Common myeloid progenitor, CD34-positive (primary cell): Measurements from ENCODE around the gene NPFFR1.
"Not testable (repeated sequence)": the region's sequence is repeated elsewhere in the genome, so short reads cannot be mapped to it uniquely, and the experiment has no call there.

Experiments
- CTCF ChIA-PET: fragments of 350-600 bp; sonication (Branson Sonifier 250); formaldehyde crosslinking; loops from one replicate; lab custom pipeline; 2021; ENCODE audit warnings: antibody characterized with exemption; lab: Charles Lee
- POLR2A ChIA-PET: fragments of 350-600 bp; sonication (Branson Sonifier 250); formaldehyde crosslinking; loops from one replicate; lab custom pipeline; 2021; ENCODE audit warnings: antibody characterized with exemption; lab: Charles Lee
- DNase-seq, 3 donors: peaks; one replicate each; pipeline versions ENCODE4 v3.0.0 to v3.0.0-alpha.2; 2013
- H3K27ac ChIP-seq, 2 experiments: 1 replicate in 1 of 2; 2 replicates in 1 of 2; pipeline ENCODE4 v1.7.0; 2013; ENCODE audit warnings: inconsistent platforms in 2 of 2, low read length in 2 of 2, mild to moderate bottlenecking in 2 of 2, low read depth in 1 of 2, moderate library complexity in 1 of 2; ENCODE audit not compliant: severe bottlenecking in 2 of 2, insufficient read depth in 1 of 2, poor library complexity in 1 of 2
- H3K27me3 ChIP-seq, 5 experiments: replicated peaks in 2 of 5; 1 replicate in 3 of 5; 2 replicates in 2 of 5; pipeline versions ENCODE4 v1.6.1 to v1.7.0; 2013; ENCODE audit warnings: low read length in 4 of 5, mild to moderate bottlenecking in 2 of 5, moderate library complexity in 2 of 5, inconsistent platforms in 1 of 5; ENCODE audit not compliant: insufficient read depth in 5 of 5, control insufficient read depth in 4 of 5
- H3K36me3 ChIP-seq, 4 experiments: 1 replicate in 2 of 4; 2 replicates in 2 of 4; pipeline versions ENCODE4 v1.6.1 to v1.7.0; 2013; ENCODE audit warnings: low read length in 3 of 4, control low read depth in 1 of 4, mild to moderate bottlenecking in 1 of 4; ENCODE audit not compliant: control insufficient read depth in 4 of 4, insufficient read depth in 4 of 4
- H3K4me1 ChIP-seq, 4 experiments: 1 replicate in 3 of 4; 2 replicates in 1 of 4; pipeline versions ENCODE4 v1.6.1 to v1.7.1; 2013; ENCODE audit warnings: low read length in 3 of 4, mild to moderate bottlenecking in 3 of 4, control low read depth in 1 of 4, inconsistent platforms in 1 of 4, moderate library complexity in 1 of 4; ENCODE audit not compliant: control insufficient read depth in 4 of 4, insufficient read depth in 4 of 4; ENCODE audit errors: control extremely low read depth in 1 of 4
- H3K4me3 ChIP-seq, 7 experiments: 1 replicate in 4 of 7; 2 replicates in 3 of 7; pipeline versions ENCODE4 v1.5.1 to v1.7.0; 2013; ENCODE audit warnings: mild to moderate bottlenecking in 7 of 7, low read length in 6 of 7, moderate library complexity in 6 of 7, inconsistent platforms in 2 of 7, low read depth in 2 of 7, control low read depth in 1 of 7; ENCODE audit not compliant: insufficient read depth in 4 of 7, control insufficient read depth in 1 of 7; ENCODE audit errors: extremely low read depth in 1 of 7
- H3K9me3 ChIP-seq, 5 experiments: 1 replicate in 4 of 5; 2 replicates in 1 of 5; pipeline versions ENCODE4 v1.6.1 to v1.7.1; 2013; ENCODE audit warnings: low read length in 4 of 5, mild to moderate bottlenecking in 2 of 5, inconsistent platforms in 1 of 5, low read depth in 1 of 5, moderate library complexity in 1 of 5; ENCODE audit not compliant: control insufficient read depth in 4 of 5, insufficient read depth in 2 of 5; ENCODE audit errors: control extremely low read depth in 1 of 5
- WGBS: methylation state at CpG from one replicate; pipeline ENCODE4 v1.1.5; 2013; ENCODE audit not compliant: insufficient coverage; 5-methylcytosine and 5-hydroxymethylcytosine counted together

Gene NPFFR1

DNA sequence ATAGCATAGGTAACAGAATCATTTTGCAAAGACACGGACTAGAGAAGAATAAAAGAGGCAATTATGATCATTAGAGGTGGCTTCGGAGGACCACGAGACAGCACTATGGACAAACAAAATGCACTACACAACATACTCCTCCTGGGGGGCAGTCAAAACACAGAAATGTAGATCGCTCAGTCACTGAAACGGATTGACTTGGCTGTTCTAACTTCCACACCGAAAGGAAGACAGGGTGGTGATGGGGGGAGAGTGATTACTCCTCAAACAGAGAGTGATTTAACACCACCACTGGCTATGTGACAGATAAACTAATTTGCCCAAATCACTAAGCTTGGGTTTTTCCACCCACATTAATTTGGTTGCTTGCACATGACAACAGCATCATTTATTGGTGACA lies 36.4 kb downstream of the NPFFR1 start:
- no peak for DNase-seq
- ChIA-PET POLR2A (interaction anchor here (1.5 kb wide), 1 partner anchor 22 kb away, joined by 3 read pairs; no protein-coding TSS in a partner anchor), CTCF (no interaction called here)
- Histone ChIP-seq H3K27ac (no peak overlapping the region), H3K27me3 (peaks cover 3 to 22% (median 7%) of the 10 kb centered on the region in 5 experiments), H3K36me3 (no peaks in the 10 kb centered on the region), H3K9me3 (no peaks in the 10 kb centered on the region), H3K4me1 (no peaks in the 10 kb centered on the region), H3K4me3 (no peak overlapping the region)
- WGBS: 80% methylated on average over 1 of the region's 6 CpGs

DNA sequence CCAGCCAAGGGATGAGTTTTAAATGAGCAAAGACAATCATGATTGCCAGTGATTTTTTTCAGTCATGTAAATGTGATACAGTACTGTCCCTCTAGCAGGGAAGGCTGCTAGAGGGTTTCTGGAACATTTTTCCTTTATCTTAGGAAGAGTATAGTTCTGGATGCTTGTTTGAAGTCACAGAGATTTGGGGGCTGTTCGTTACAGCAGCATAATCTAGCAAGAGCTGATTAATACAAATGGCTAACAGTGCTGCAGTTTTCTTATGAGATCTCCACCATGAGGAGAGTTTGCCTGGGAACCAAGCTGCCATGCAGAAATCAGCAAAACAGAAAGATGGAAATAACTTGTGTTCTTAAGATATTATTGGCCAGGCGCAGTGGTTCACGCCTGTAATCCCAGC lies 42.7 kb downstream of the NPFFR1 start:
- no peak overlapping the region for H3K4me3 ChIP-seq
- no peaks in the 10 kb centered on the region for H3K36me3 ChIP-seq
- 100% methylated on average over 2 of the region's 3 CpGs for WGBS
- H3K4me1 ChIP-seq: no peaks in the 10 kb centered on the region
- no peak overlapping the region for H3K27ac ChIP-seq
- ChIA-PET POLR2A (no interaction called here), CTCF (no interaction called here)
- H3K27me3 ChIP-seq: peaks cover 2 to 18% (median 7%) of the 10 kb centered on the region in 5 experiments
- no peak for DNase-seq
- no peaks in the 10 kb centered on the region for H3K9me3 ChIP-seq

DNA sequence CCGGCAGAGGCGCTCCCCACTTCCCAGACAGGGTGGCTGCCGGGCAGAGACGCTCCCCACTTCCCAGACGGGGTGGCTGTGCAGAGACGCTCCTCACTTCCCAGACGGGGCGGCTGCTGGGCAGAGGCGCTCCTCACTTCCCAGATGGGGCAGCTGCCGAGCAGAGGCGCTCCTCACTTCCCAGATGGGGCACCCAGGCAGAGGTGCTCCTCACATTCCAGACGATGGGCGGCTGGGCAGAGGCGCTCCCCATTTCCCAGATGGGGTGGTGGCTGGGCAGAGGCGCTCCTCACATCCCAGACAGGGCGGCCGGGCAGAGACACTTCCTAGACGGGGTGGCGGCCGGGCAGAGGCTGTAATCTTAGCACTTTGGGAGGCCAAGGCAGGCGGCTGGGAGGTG lies 43.8 kb downstream of the NPFFR1 start:
- H3K27ac ChIP-seq, DNase-seq, POLR2A ChIA-PET, H3K27me3 ChIP-seq, H3K4me3 ChIP-seq, H3K9me3 ChIP-seq, H3K4me1 ChIP-seq, CTCF ChIA-PET, H3K36me3 ChIP-seq: not testable (repeated sequence)
- WGBS: 97% methylated on average over 7 of the region's 21 CpGs

DNA sequence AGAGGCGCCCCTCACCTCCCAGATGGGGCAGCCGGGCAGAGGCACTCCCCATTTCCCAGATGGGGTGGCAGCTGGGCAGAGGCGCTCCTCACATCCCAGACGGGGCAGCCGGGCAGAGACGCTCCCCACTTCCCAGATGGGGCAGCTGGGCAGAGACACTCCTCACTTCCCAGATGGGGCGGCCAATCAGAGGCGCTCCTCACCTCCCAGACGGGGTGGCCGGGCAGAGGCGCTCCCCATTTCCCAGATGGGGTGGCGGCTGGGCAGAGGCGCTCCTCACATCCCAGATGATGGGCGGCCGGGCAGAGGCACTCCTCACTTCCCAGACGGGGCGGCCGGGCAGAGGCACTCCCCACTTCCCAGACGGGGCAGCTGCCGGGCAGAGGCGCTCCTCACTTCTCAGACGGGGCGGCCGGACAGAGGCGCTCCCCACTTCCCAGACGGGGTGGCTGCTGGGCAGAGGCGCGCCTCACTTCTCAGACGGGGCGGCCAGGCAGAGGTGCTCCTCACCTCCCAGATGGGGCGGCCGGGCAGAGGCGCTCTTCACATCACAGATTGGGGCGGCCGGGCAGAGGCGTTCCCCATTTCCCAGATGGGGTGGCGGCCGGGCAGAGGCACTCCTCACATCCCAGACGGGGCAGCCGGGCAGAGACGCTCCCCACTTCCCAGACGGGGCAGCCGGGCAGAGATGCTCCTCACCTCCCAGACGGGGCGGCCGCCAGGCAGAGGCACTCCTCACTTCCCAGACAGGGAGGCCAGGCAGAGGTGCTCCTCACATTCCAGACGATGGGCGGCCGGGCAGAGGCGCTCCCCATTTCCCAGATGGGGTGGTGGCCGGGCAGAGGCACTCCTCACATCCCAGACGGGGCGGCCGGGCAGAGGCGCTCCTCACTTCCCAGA lies 44.5 kb downstream of the NPFFR1 start:
- H3K27ac ChIP-seq, CTCF ChIA-PET, DNase-seq, H3K36me3 ChIP-seq, H3K4me1 ChIP-seq, H3K27me3 ChIP-seq, POLR2A ChIA-PET, H3K9me3 ChIP-seq, H3K4me3 ChIP-seq: not testable (repeated sequence)
- WGBS: 98% methylated on average over 37 of the region's 55 CpGs

DNA sequence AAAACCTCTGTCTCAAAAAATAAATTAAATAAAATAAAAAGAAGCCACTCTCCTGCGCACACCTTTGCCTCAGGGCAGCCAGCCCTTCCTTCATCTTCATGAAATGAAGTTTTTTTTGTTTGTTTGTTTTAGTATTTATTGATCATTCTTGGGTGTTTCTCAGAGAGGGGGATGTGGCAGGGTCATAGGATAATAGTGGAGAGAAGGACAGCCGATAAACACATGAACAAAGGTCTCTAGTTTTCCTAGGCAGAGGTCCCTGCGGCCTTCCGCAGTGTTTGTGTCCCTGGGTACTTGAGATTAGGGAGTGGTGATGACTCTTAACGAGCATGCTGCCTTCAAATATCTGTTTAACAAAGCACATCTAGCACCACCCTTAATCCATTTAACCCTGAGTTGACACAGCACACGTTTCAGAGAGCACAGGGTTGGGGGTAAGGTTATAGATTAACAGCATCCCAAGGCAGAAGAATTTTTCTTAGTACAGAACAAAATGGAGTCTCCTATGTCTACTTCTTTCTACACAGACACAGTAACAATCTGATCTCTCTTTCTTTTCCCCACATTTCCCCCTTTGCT lies 45.8 kb downstream of the NPFFR1 start:
- 100% methylated on average over 1 of the region's 6 CpGs for WGBS
- H3K27me3 ChIP-seq, H3K9me3 ChIP-seq, H3K4me3 ChIP-seq, H3K36me3 ChIP-seq, DNase-seq, H3K27ac ChIP-seq, H3K4me1 ChIP-seq, POLR2A ChIA-PET: not testable (repeated sequence)
- CTCF ChIA-PET: interaction anchor here (1.6 to 2.2 kb wide), 2 partner anchors 13 to 16 kb away, joined by 3 to 6 read pairs; no protein-coding TSS in a partner anchor

DNA sequence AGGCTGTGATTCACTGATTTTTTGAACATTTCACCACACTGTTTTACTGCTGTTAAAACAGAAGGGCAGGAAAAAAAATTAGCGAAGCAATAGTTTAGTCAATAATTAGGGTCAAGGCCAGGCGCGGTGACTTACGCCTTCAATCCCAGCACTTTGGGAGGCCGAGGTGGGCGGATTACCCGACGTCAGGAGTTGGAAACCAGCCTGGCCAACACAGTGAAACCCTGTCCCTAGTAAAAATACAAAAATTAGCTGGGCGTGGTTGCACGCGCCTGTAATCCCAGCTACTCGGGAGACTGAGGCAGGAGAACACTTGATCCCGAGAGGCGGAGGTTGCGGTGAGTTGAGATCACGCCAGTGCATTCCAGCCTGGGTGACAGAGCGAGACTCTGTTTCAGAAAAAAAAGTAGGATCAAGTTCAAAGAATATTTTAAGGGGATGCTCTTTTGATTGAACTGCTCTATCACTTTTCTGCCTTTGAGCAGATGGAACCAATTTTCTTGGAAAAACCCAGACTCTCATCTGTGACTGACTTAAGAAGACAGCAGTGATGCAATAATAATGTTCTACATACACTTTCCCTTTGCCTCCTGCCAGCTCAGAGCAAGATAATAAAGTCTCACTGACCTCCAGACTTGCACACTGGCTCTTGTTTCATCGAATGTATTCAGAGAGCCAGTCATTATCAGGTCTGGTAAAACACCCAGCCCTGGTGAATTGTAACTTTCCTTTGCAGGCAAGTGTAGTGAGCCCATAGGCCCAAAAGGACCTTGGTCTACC lies 48.9 kb downstream of the NPFFR1 start:
- ChIA-PET CTCF (interaction anchor here (0.7 to 2.6 kb wide), 3 partner anchors 13 to 130 kb away, joined by 3 to 12 read pairs (median 5); no protein-coding TSS in a partner anchor), POLR2A (interaction anchor here (0.7 kb wide), 1 partner anchor 1157 kb away, joined by 3 read pairs; no protein-coding TSS in a partner anchor)
- H3K27ac ChIP-seq: no peak overlapping the region
- H3K4me1 ChIP-seq: peaks cover 6 to 21% (median 19%) of the 10 kb centered on the region in 4 experiments
- peaks cover 0 to 9% (median 0%) of the 10 kb centered on the region in 4 experiments for H3K36me3 ChIP-seq
- H3K27me3 ChIP-seq: no peaks in the 10 kb centered on the region
- H3K4me3 ChIP-seq: no peak overlapping the region
- no peak for DNase-seq
- 91% methylated on average over 17 of the region's 18 CpGs for WGBS
- no peaks in the 10 kb centered on the region for H3K9me3 ChIP-seq
